Dedifferentiated amniotic fluid mesenchymal stem cell (primary cell): Measurements from ENCODE around the gene CPNE6.
A peak's percentile ranks its signal among the peaks of the same experiment; 100 is the strongest.

ENCODE experiments used
- DNase-seq: peaks from one replicate; pipeline ENCODE4 v3.0.0-alpha.2; 2016; ENCODE audit errors: extremely low spot score

The CPNE6 gene

GRCh38 chr14:24054646-24055045 is 16.7 kb upstream of the CPNE6 start:
- DNase-seq = no peak

- no peak for DNase-seq
These were observed 15.2 kb upstream of the CPNE6 start for GRCh38 chr14:24055971-24056799.

- no peak for DNase-seq
These were observed 14.6 kb upstream of the CPNE6 start for GRCh38 chr14:24056800-24057184.

GRCh38 chr14:24057271-24057670 is 14.1 kb upstream of the CPNE6 start:
- DNase-seq = no peak

- no peak for DNase-seq
These were observed 13.5 kb upstream of the CPNE6 start for GRCh38 chr14:24057867-24058259.

- DNase-seq = peak; percentile 72
These were observed 13.0 kb upstream of the CPNE6 start for GRCh38 chr14:24058260-24058950.

- DNase-seq = no peak
These were observed 12.3 kb upstream of the CPNE6 start for GRCh38 chr14:24058951-24059475.

GRCh38 chr14:24059841-24060388 is 11.4 kb upstream of the CPNE6 start:
- DNase-seq = no peak

- DNase-seq = no peak
These were observed 10.9 kb upstream of the CPNE6 start for GRCh38 chr14:24060443-24060842.

- DNase-seq = no peak
These were observed 10.1 kb upstream of the CPNE6 start for GRCh38 chr14:24060984-24061913.

GRCh38 chr14:24062216-24062980 is 9.0 kb upstream of the CPNE6 start:
- DNase-seq = no peak

- no peak for DNase-seq
These were observed 8.0 kb upstream of the CPNE6 start for GRCh38 chr14:24063263-24063836.

- DNase-seq = no peak
These were observed 7.1 kb upstream of the CPNE6 start for GRCh38 chr14:24064091-24064795.

GRCh38 chr14:24064856-24065255 is 6.5 kb upstream of the CPNE6 start:
- no peak for DNase-seq

GRCh38 chr14:24065408-24065807 is 6.0 kb upstream of the CPNE6 start:
- DNase-seq = no peak

GRCh38 chr14:24066496-24067132 is 4.7 kb upstream of the CPNE6 start:
- no peak for DNase-seq

GRCh38 chr14:24067133-24068082 is 4.0 kb upstream of the CPNE6 start:
- DNase-seq = no peak

GRCh38 chr14:24068711-24069410 is 2.5 kb upstream of the CPNE6 start:
- no peak for DNase-seq
